Large intestine (tissue), 3 donors: ENCODE data around the gene SRGAP1. TPM values are rescaled to one million over a fixed set of nuclear protein-coding genes. Genes with fewer than 3 reads are reported as not detected.
"Not testable (repeated sequence)": the region's sequence is repeated elsewhere in the genome, so short reads cannot be mapped to it uniquely, and the experiment has no call there.

Source experiments
- DNase-seq, 2 donors: peaks; one replicate each; pipeline versions ENCODE4 v3.0.0 to v3.0.0-alpha.2; 2013
- H3K27ac ChIP-seq: one replicate; pipeline ENCODE4 v1.5.1; 2013; ENCODE audit warnings: low read length
- H3K27me3 ChIP-seq: 2 replicates; pipeline ENCODE4 v1.6.1; 2013; ENCODE audit warnings: low read length; ENCODE audit not compliant: control insufficient read depth, insufficient read depth
- H3K36me3 ChIP-seq: 2 replicates; pipeline ENCODE4 v1.6.1; 2013; ENCODE audit warnings: low read length; ENCODE audit not compliant: control insufficient read depth, insufficient read depth
- H3K4me1 ChIP-seq: one replicate; pipeline ENCODE4 v1.6.1; 2013; ENCODE audit warnings: low read length; ENCODE audit not compliant: control insufficient read depth, insufficient read depth
- H3K4me3 ChIP-seq: one replicate; pipeline ENCODE4 v1.5.1; 2013; ENCODE audit warnings: low read length
- H3K9me3 ChIP-seq: one replicate; pipeline ENCODE4 v1.6.1; 2013; ENCODE audit warnings: mild to moderate bottlenecking, low read depth, low read length, moderate library complexity; ENCODE audit not compliant: control insufficient read depth
- WGBS: methylation state at CpG from one replicate; pipeline ENCODE4 v1.1.5; 2013; ENCODE audit warnings: low lambda C conversion rate; ENCODE audit not compliant: insufficient coverage; 5-methylcytosine and 5-hydroxymethylcytosine counted together
- polyA plus RNA-seq: library from polyadenylated mRNA; unstranded; fragments of 120-200 nt; gene quantifications from one replicate; pipeline ENCODE4 v1.2.1, GENCODE V29; 2013

Gene SRGAP1
- polyA plus RNA-seq, 1 donor: 8.6 TPM

- no peaks in the 10 kb centered on the region for H3K36me3 ChIP-seq
- H3K4me3 ChIP-seq: no peak overlapping the region
- 96% methylated on average over 3 of the region's 3 CpGs for WGBS
- DNase-seq: no peak
- H3K9me3 ChIP-seq: no peaks in the 10 kb centered on the region
- no peaks in the 10 kb centered on the region for H3K27me3 ChIP-seq
- H3K4me1 ChIP-seq: no peaks in the 10 kb centered on the region
- H3K27ac ChIP-seq: no peak overlapping the region
Observed at GRCh38 chr12:63999853-64000252, 155.4 kb downstream of the SRGAP1 start.

- DNase-seq: no peak
- Histone ChIP-seq H3K9me3 (no peaks in the 10 kb centered on the region), H3K4me3 (no peak overlapping the region), H3K27ac (no peak overlapping the region), H3K27me3 (no peaks in the 10 kb centered on the region), H3K4me1 (no peaks in the 10 kb centered on the region), H3K36me3 (no peaks in the 10 kb centered on the region)
Observed at GRCh38 chr12:64001439-64001838, 156.9 kb downstream of the SRGAP1 start.

GRCh38 chr12:64004641-64005040 is 160.1 kb downstream of the SRGAP1 start:
- Histone ChIP-seq H3K27ac (no peak overlapping the region), H3K4me1 (no peaks in the 10 kb centered on the region), H3K4me3 (no peak overlapping the region), H3K27me3 (no peaks in the 10 kb centered on the region), H3K9me3 (no peaks in the 10 kb centered on the region), H3K36me3 (no peaks in the 10 kb centered on the region)
- no CpG with 5 or more reads among the region's 3 CpGs for WGBS
- no peak for DNase-seq

- 0% methylated on average over 1 of the region's 2 CpGs for WGBS
- no peak for DNase-seq
Observed at GRCh38 chr12:64006211-64006825, 161.8 kb downstream of the SRGAP1 start.

GRCh38 chr12:64007853-64008252 is 163.4 kb downstream of the SRGAP1 start:
- H3K4me1 ChIP-seq: no peaks in the 10 kb centered on the region
- no peak for DNase-seq
- no peak overlapping the region for H3K27ac ChIP-seq
- no peaks in the 10 kb centered on the region for H3K9me3 ChIP-seq
- no peaks in the 10 kb centered on the region for H3K36me3 ChIP-seq
- H3K27me3 ChIP-seq: no peaks in the 10 kb centered on the region
- no CpG with 5 or more reads among the region's 2 CpGs for WGBS
- H3K4me3 ChIP-seq: no peak overlapping the region

More at GRCh38 chr12:64006211-64006825, 161.8 kb downstream of the SRGAP1 start:
- Histone ChIP-seq H3K36me3 (no peaks in the 10 kb centered on the region), H3K9me3 (no peaks in the 10 kb centered on the region), H3K4me1 (no peaks in the 10 kb centered on the region), H3K4me3 (no peak overlapping the region), H3K27me3 (no peaks in the 10 kb centered on the region), H3K27ac (no peak overlapping the region)

- WGBS: no CpG with 5 or more reads among the region's 3 CpGs
- H3K27me3 ChIP-seq: no peaks in the 10 kb centered on the region
- no peak for DNase-seq
- no peaks in the 10 kb centered on the region for H3K9me3 ChIP-seq
- H3K4me1 ChIP-seq: no peaks in the 10 kb centered on the region
- H3K27ac ChIP-seq: no peak overlapping the region
- no peaks in the 10 kb centered on the region for H3K36me3 ChIP-seq
- H3K4me3 ChIP-seq: no peak overlapping the region
Observed at GRCh38 chr12:64008596-64008995, 164.1 kb downstream of the SRGAP1 start.

GRCh38 chr12:64009321-64010068 is 165.0 kb downstream of the SRGAP1 start:
- H3K4me1 ChIP-seq: no peaks in the 10 kb centered on the region
- H3K9me3 ChIP-seq: no peaks in the 10 kb centered on the region
- H3K36me3 ChIP-seq: no peaks in the 10 kb centered on the region
- WGBS: no CpG with 5 or more reads among the region's 4 CpGs
- no peak overlapping the region for H3K27ac ChIP-seq
- H3K27me3 ChIP-seq: no peaks in the 10 kb centered on the region
- no peak overlapping the region for H3K4me3 ChIP-seq
- no peak for DNase-seq

- Histone ChIP-seq H3K36me3 (no peaks in the 10 kb centered on the region), H3K27ac (no peak overlapping the region), H3K9me3 (no peaks in the 10 kb centered on the region), H3K4me3 (no peak overlapping the region), H3K27me3 (no peaks in the 10 kb centered on the region), H3K4me1 (no peaks in the 10 kb centered on the region)
- no CpG with 5 or more reads among the region's 4 CpGs for WGBS
- no peak for DNase-seq
Observed at GRCh38 chr12:64010069-64010686, 165.7 kb downstream of the SRGAP1 start.

- H3K36me3 ChIP-seq: peaks cover 3% of the 10 kb centered on the region
- no peaks in the 10 kb centered on the region for H3K9me3 ChIP-seq
- H3K27me3 ChIP-seq: no peaks in the 10 kb centered on the region
- WGBS: 78% methylated on average over 4 of the region's 5 CpGs
- DNase-seq: no peak
- H3K4me3 ChIP-seq: no peak overlapping the region
- no peak overlapping the region for H3K27ac ChIP-seq
- no peaks in the 10 kb centered on the region for H3K4me1 ChIP-seq
Observed at GRCh38 chr12:64016521-64016920, 172.0 kb downstream of the SRGAP1 start.

GRCh38 chr12:64018116-64018515 is 173.6 kb downstream of the SRGAP1 start:
- H3K36me3 ChIP-seq, H3K27me3 ChIP-seq, H3K9me3 ChIP-seq, H3K4me3 ChIP-seq, H3K27ac ChIP-seq, H3K4me1 ChIP-seq, DNase-seq: not testable (repeated sequence)
- WGBS: 89% methylated on average over 3 of the region's 8 CpGs
